Activated CD8-positive, alpha-beta T cell treated with anti-CD3 and anti-CD28 coated beads for 36 hours (primary cell): ENCODE data around the gene STEAP2. TPM values are rescaled to one million over a fixed set of nuclear protein-coding genes. Genes with fewer than 3 reads are reported as not detected.

Experiments
- ATAC-seq: fragments of 200-7000 bp; cut with Tn5 transposase; one replicate; pipeline ENCODE4 v1.10.0; 2021; ENCODE audit warnings: mild to moderate bottlenecking, moderate library complexity
- CTCF ChIA-PET: fragments of 350-600 bp; sonication (Branson Sonifier 250); formaldehyde crosslinking; loops from one replicate; lab custom pipeline; 2021; ENCODE audit warnings: antibody characterized with exemption; lab: Charles Lee
- POLR2A ChIA-PET: fragments of 350-600 bp; sonication (Branson Sonifier 250); formaldehyde crosslinking; loops from one replicate; lab custom pipeline; 2021; ENCODE audit warnings: antibody characterized with exemption; lab: Charles Lee
- DNase-seq: peaks from one replicate; pipeline ENCODE4 v3.0.0-alpha.2; 2020
- H3K27ac Mint-ChIP-seq: one replicate; pipeline ENCODE4 v1.8.0; 2021; ENCODE audit warnings: mild to moderate bottlenecking, mixed read lengths
- H3K27me3 Mint-ChIP-seq: one replicate; pipeline ENCODE4 v1.8.0; 2021; ENCODE audit warnings: mixed read lengths
- H3K36me3 Mint-ChIP-seq: one replicate; pipeline ENCODE4 v1.8.0; 2021; ENCODE audit warnings: low read depth, mixed read lengths
- H3K4me1 Mint-ChIP-seq: one replicate; pipeline ENCODE4 v1.8.0; 2021; ENCODE audit warnings: low read depth, mixed read lengths
- H3K4me3 Mint-ChIP-seq: one replicate; pipeline ENCODE4 v1.8.0; 2021; ENCODE audit warnings: mild to moderate bottlenecking, moderate library complexity, mixed read lengths
- H3K9me3 Mint-ChIP-seq: one replicate; pipeline ENCODE4 v1.8.0; 2021; ENCODE audit warnings: mixed read lengths
- CTCF ChIP-seq: fragments of 200-600 bp; IDR thresholded peaks from one replicate; pipeline ENCODE4 v1.8.0; 2022; ENCODE audit warnings: antibody characterized with exemption, mild to moderate bottlenecking
- intact Hi-C: fragments of 100-400 bp; cut with micrococcal nuclease; formaldehyde crosslinking; loops from one replicate; pipeline ENCODE4 v1.10.0; 2022
- total RNA-seq, 2 experiments: library from RNA; stranded (reverse); gene quantifications; one replicate each; pipeline ENCODE4 v1.2.3, GENCODE V29; 2021

The STEAP2 gene
- total RNA-seq, 2 experiments from 2014 or later, result not detected

GRCh38 chr7:90213521-90213920, 2.0 kb downstream of the STEAP2 start:
- no peak for ATAC-seq
- POLR2A ChIA-PET, result no interaction called here
- H3K27ac Mint-ChIP-seq, result no peak overlapping the region
- no peak for TF ChIP-seq CTCF
- H3K9me3 Mint-ChIP-seq, result no peaks in the 10 kb centered on the region
- no peak for DNase-seq
- no peaks in the 10 kb centered on the region for H3K36me3 Mint-ChIP-seq
- intact Hi-C loops, result no loop called here
- CTCF ChIA-PET, result no interaction called here
- H3K4me3 Mint-ChIP-seq, result no peak overlapping the region
- H3K4me1 Mint-ChIP-seq, result peaks cover 4% of the 10 kb centered on the region
- peaks cover 34% of the 10 kb centered on the region for H3K27me3 Mint-ChIP-seq

- ChIA-PET POLR2A (no interaction called here), CTCF (interaction anchor here (0.8 kb wide), 1 partner anchor 37 kb away, joined by 3 read pairs; no protein-coding TSS in a partner anchor)
- TF ChIP-seq CTCF, result no peak
- intact Hi-C loops, result no loop called here
- DNase-seq (no peak), ATAC-seq (no peak)
- Mint-ChIP-seq H3K27me3 (peaks cover 26% of the 10 kb centered on the region), H3K4me1 (no peaks in the 10 kb centered on the region), H3K27ac (no peak overlapping the region), H3K36me3 (no peaks in the 10 kb centered on the region), H3K9me3 (no peaks in the 10 kb centered on the region), H3K4me3 (no peak overlapping the region)
Observed at GRCh38 chr7:90216080-90216674, 4.6 kb downstream of the STEAP2 start.

- Mint-ChIP-seq H3K36me3 (no peaks in the 10 kb centered on the region), H3K9me3 (no peaks in the 10 kb centered on the region), H3K27ac (no peak overlapping the region), H3K4me1 (no peaks in the 10 kb centered on the region), H3K4me3 (no peak overlapping the region), H3K27me3 (peaks cover 24% of the 10 kb centered on the region)
- CTCF ChIA-PET, result no interaction called here
- no peak for TF ChIP-seq CTCF
- POLR2A ChIA-PET, result no interaction called here
- intact Hi-C loops, result no loop called here
- DNase-seq, result no peak
- ATAC-seq, result no peak
Observed at GRCh38 chr7:90216771-90217170, 5.2 kb downstream of the STEAP2 start.

GRCh38 chr7:90222390-90222789, 10.8 kb downstream of the STEAP2 start:
- Mint-ChIP-seq H3K27me3 (peaks cover 34% of the 10 kb centered on the region), H3K36me3 (no peaks in the 10 kb centered on the region), H3K4me3 (no peak overlapping the region), H3K4me1 (no peaks in the 10 kb centered on the region), H3K27ac (no peak overlapping the region), H3K9me3 (no peaks in the 10 kb centered on the region)
- POLR2A ChIA-PET, result no interaction called here
- no peak for TF ChIP-seq CTCF
- CTCF ChIA-PET, result no interaction called here
- DNase-seq, result no peak
- ATAC-seq, result no peak
- intact Hi-C loops, result no loop called here

GRCh38 chr7:90222811-90223725, 11.5 kb downstream of the STEAP2 start:
- ChIA-PET CTCF (interaction anchor here (0.8 to 1.9 kb wide), 2 partner anchors 12 to 19 kb away, joined by 3 to 7 read pairs; partner anchors contain the start of gene STEAP2), POLR2A (no interaction called here)
- Mint-ChIP-seq H3K27ac (no peak overlapping the region), H3K4me1 (no peaks in the 10 kb centered on the region), H3K36me3 (no peaks in the 10 kb centered on the region), H3K4me3 (no peak overlapping the region), H3K9me3 (no peaks in the 10 kb centered on the region), H3K27me3 (peaks cover 31% of the 10 kb centered on the region)
- intact Hi-C loops, result no loop called here
- DNase-seq (no peak), ATAC-seq (no peak)
- no peak for TF ChIP-seq CTCF
